HS-27A (cell line): ENCODE measurements around the gene DCAF10.
A peak's percentile ranks its signal among the peaks of the same experiment; 100 is the strongest.
"Not testable (repeated sequence)": the region's sequence is repeated elsewhere in the genome, so short reads cannot be mapped to it uniquely, and the experiment has no call there.

Source experiments
- DNase-seq: peaks from one replicate; pipeline ENCODE4 v3.0.0-alpha.2; 2012; ENCODE audit warnings: low read depth, missing footprints

DCAF10 gene

GRCh38 chr9:37800631-37801286, at the start of gene DCAF10:
Gene DCAF10 (plus strand): TSS chr9:37800797. CDS start chr9:37800867, 70 bp downstream.
- peak; percentile 55 for DNase-seq

GRCh38 chr9:37751186-37751585, 49.4 kb upstream of the DCAF10 start:
- DNase-seq = no peak

- DNase-seq = not testable (repeated sequence)
Observed at GRCh38 chr9:37751704-37752103, 48.9 kb upstream of the DCAF10 start.

- DNase-seq = not testable (repeated sequence)
Observed at GRCh38 chr9:37752112-37752511, 48.5 kb upstream of the DCAF10 start.

- DNase-seq = no peak
Observed at GRCh38 chr9:37752642-37753488, 47.7 kb upstream of the DCAF10 start.

- DNase-seq = no peak
Observed at GRCh38 chr9:37753489-37754190, 47.0 kb upstream of the DCAF10 start, which contains the start of gene TRMT10B. Gene TRMT10B (plus strand): TSS chr9:37753805. CDS start chr9:37761932, 8,127 bp downstream.

- no peak for DNase-seq
Observed at GRCh38 chr9:37758747-37759146, 41.9 kb upstream of the DCAF10 start.

- DNase-seq = no peak
Observed at GRCh38 chr9:37760416-37761161, 40.0 kb upstream of the DCAF10 start.

- DNase-seq = no peak
Observed at GRCh38 chr9:37761511-37761910, 39.1 kb upstream of the DCAF10 start.

GRCh38 chr9:37765263-37765662, 35.3 kb upstream of the DCAF10 start:
- not testable (repeated sequence) for DNase-seq

- DNase-seq = no peak
Observed at GRCh38 chr9:37769306-37769705, 31.3 kb upstream of the DCAF10 start.

- no peak for DNase-seq
Observed at GRCh38 chr9:37769995-37770394, 30.6 kb upstream of the DCAF10 start.

GRCh38 chr9:37775216-37775919, 25.2 kb upstream of the DCAF10 start:
- no peak for DNase-seq

- DNase-seq = no peak
Observed at GRCh38 chr9:37776328-37776727, 24.3 kb upstream of the DCAF10 start.

GRCh38 chr9:37778534-37778933, 22.1 kb upstream of the DCAF10 start:
- no peak for DNase-seq

GRCh38 chr9:37784291-37784615, 16.3 kb upstream of the DCAF10 start:
- no peak for DNase-seq

GRCh38 chr9:37784616-37785483, 15.7 kb upstream of the DCAF10 start, which contains the start of gene EXOSC3:
Gene EXOSC3 (minus strand): TSS chr9:37785064. CDS start chr9:37785044, 20 bp downstream.
- peak; percentile 90 for DNase-seq

- no peak for DNase-seq
Observed at GRCh38 chr9:37787059-37787458, 13.5 kb upstream of the DCAF10 start.

GRCh38 chr9:37788332-37788731, 12.3 kb upstream of the DCAF10 start:
- no peak for DNase-seq

- no peak for DNase-seq
Observed at GRCh38 chr9:37790096-37790495, 10.5 kb upstream of the DCAF10 start.
